ENCODE measurements around the gene TSR3.

TSR3 gene

GRCh38 chr16:1335996-1336395 is 15.7 kb downstream of the TSR3 start:
- no peak overlapping the region for H3K4me3 ChIP-seq (ENCODE audit: low read length)
- DNase-seq (ENCODE audit: low read depth), result no peak

GRCh38 chr16:1335211-1335971 is 16.3 kb downstream of the TSR3 start:
- H3K4me3 ChIP-seq (ENCODE audit: low read length), result no peak overlapping the region
- no peak for TF ChIP-seq CTCF (conservative IDR thresholded peaks at IDR 0.05; ENCODE audit: low read length)
- no peak for DNase-seq (ENCODE audit: low read depth)

More at GRCh38 chr16:1335996-1336395, 15.7 kb downstream of the TSR3 start:
- TF ChIP-seq CTCF (conservative IDR thresholded peaks at IDR 0.05; ENCODE audit: low read length), result no peak

- no peak overlapping the region for H3K4me3 ChIP-seq (ENCODE audit: low read length)
- DNase-seq (ENCODE audit: low read depth), result no peak
- TF ChIP-seq CTCF (conservative IDR thresholded peaks at IDR 0.05; ENCODE audit: low read length), result no peak
Observed at GRCh38 chr16:1334739-1335138, 16.9 kb downstream of the TSR3 start.

- no peak overlapping the region for H3K4me3 ChIP-seq (ENCODE audit: low read length)
- TF ChIP-seq CTCF (conservative IDR thresholded peaks at IDR 0.05; ENCODE audit: low read length), result no peak
- no peak for DNase-seq (ENCODE audit: low read depth)
Observed at GRCh38 chr16:1333854-1334700, 17.6 kb downstream of the TSR3 start.

GRCh38 chr16:1333149-1333812 is 18.4 kb downstream of the TSR3 start, which contains the start of gene BAIAP3:
TSS of gene BAIAP3 (plus strand) at chr16:1333645. CDS start at chr16:1338550, 4,905 bp downstream.
- no peak for TF ChIP-seq CTCF (conservative IDR thresholded peaks at IDR 0.05; ENCODE audit: low read length)
- H3K4me3 ChIP-seq (ENCODE audit: low read length), result no peak within 1 kb of the TSS
- DNase-seq (ENCODE audit: low read depth), result no peak

- H3K4me3 ChIP-seq (ENCODE audit: low read length), result no peak overlapping the region
- DNase-seq (ENCODE audit: low read depth), result no peak
- TF ChIP-seq CTCF (conservative IDR thresholded peaks at IDR 0.05; ENCODE audit: low read length), result no peak
Observed at GRCh38 chr16:1332618-1333148, 19.0 kb downstream of the TSR3 start.
